Tibial nerve (tissue), 4 donors: ENCODE measurements around the gene NEDD4L. TPM values are rescaled to one million over a fixed set of nuclear protein-coding genes. Genes with fewer than 3 reads are reported as not detected.

Source experiments
- DNase-seq, 2 donors: peaks; one replicate each; pipeline ENCODE4 v3.0.0-alpha.2; 2019; ENCODE audit warnings: low spot score in 2 of 2
- H3K27ac ChIP-seq, 4 donors: fragments of 200-600 bp; sonication (generic) in 3 of 4; one replicate each; pipeline ENCODE4 v1.5.1; 2017 to 2019; ENCODE audit warnings: mild to moderate bottlenecking in 1 of 4
- H3K27me3 ChIP-seq, 2 donors: fragments of 200-600 bp; sonication (generic) in 1 of 2; one replicate each; pipeline versions ENCODE4 v1.5.1 to v1.6.0; 2017 to 2019
- H3K36me3 ChIP-seq, 3 donors: fragments of 200-600 bp; sonication (generic); one replicate each; pipeline ENCODE4 v1.5.1; 2018 to 2019
- H3K4me1 ChIP-seq, 4 donors: fragments of 200-600 bp; sonication (generic) in 3 of 4; one replicate each; pipeline ENCODE4 v1.5.1; 2017 to 2019
- H3K4me3 ChIP-seq, 4 donors: fragments of 200-600 bp; sonication (generic) in 3 of 4; one replicate each; pipeline ENCODE4 v1.5.1; 2017 to 2019; ENCODE audit warnings: mild to moderate bottlenecking in 1 of 4, moderate library complexity in 1 of 4
- H3K9me3 ChIP-seq, 4 donors: fragments of 200-600 bp; sonication (generic) in 3 of 4; one replicate each; pipeline ENCODE4 v1.5.1; 2017 to 2019
- EP300 ChIP-seq, 2 donors: sonication (generic); formaldehyde crosslinking; IDR thresholded peaks; one replicate each; pipeline ENCODE4 v1.6.1; 2017; ENCODE audit warnings: antibody characterized with exemption in 2 of 2, mild to moderate bottlenecking in 1 of 2
- POLR2A ChIP-seq, 2 donors: fragments of 450-650 bp; IDR thresholded peaks; one replicate each; pipeline ENCODE4 v1.6.1; 2017; ENCODE audit warnings: antibody characterized with exemption in 2 of 2, mild to moderate bottlenecking in 2 of 2, moderate library complexity in 2 of 2
- WGBS, 2 donors: methylation state at CpG; one replicate each; pipeline ENCODE4 v1.1.5; 2018; 5-methylcytosine and 5-hydroxymethylcytosine counted together
- total RNA-seq, 4 donors: library from RNA; depleted of rRNA; stranded (reverse); fragments of >200 nt; gene quantifications; one replicate each; pipeline ENCODE4 v1.1.0, GENCODE V29; 2016
- TF ChIP-seq, protein P1 (sequence below), 5 experiments: fragments of 200-600 bp in 3 of 5; fragments of 450-650 bp in 2 of 5; sonication (generic) in 3 of 5; IDR thresholded peaks; one replicate each; pipeline ENCODE4 v1.5.1; 2016 to 2019; ENCODE audit warnings: antibody characterized with exemption in 5 of 5, mild to moderate bottlenecking in 3 of 5, moderate library complexity in 2 of 5

The NEDD4L gene
- total RNA-seq, 4 donors from 2014 or later: 15.3 to 59.9 (median 26.8) TPM

DNA sequence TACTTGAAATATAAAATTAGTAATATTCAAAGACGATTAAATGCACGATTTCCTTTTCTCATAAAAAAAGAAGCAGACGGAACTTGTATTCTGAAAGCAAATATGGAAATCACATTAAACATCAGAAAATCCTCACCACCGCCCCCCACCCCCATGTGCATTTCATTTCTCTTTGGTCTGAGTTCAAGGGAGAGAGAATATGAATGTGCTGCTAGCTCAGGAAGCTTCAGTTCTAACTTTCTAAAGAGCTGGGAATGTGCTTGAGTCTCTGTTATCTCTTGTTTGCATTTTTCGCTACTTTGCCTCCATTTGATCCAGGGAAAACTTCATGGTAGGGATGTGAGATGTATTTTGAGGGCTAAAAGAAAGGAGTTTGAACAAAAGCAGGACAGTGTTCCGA, 143.6 kb downstream of the NEDD4L start:
- Histone ChIP-seq H3K4me3 (no peak overlapping the region), H3K27me3 (no peaks in the 10 kb centered on the region), H3K4me1 (no peaks in the 10 kb centered on the region), H3K36me3 (no peaks in the 10 kb centered on the region), H3K27ac (no peak overlapping the region), H3K9me3 (no peaks in the 10 kb centered on the region)
- 94 to 95% methylated on average over 6 of the region's 6 CpGs for WGBS, 2 donors
- TF ChIP-seq POLR2A (IDR thresholded peaks at IDR 0.05) (no peak), EP300 (IDR thresholded peaks at IDR 0.05) (no peak)
- TF ChIP-seq, protein P1, sequence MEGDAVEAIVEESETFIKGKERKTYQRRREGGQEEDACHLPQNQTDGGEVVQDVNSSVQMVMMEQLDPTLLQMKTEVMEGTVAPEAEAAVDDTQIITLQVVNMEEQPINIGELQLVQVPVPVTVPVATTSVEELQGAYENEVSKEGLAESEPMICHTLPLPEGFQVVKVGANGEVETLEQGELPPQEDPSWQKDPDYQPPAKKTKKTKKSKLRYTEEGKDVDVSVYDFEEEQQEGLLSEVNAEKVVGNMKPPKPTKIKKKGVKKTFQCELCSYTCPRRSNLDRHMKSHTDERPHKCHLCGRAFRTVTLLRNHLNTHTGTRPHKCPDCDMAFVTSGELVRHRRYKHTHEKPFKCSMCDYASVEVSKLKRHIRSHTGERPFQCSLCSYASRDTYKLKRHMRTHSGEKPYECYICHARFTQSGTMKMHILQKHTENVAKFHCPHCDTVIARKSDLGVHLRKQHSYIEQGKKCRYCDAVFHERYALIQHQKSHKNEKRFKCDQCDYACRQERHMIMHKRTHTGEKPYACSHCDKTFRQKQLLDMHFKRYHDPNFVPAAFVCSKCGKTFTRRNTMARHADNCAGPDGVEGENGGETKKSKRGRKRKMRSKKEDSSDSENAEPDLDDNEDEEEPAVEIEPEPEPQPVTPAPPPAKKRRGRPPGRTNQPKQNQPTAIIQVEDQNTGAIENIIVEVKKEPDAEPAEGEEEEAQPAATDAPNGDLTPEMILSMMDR (IDR thresholded peaks at IDR 0.05): no peak
- no peak for DNase-seq

DNA sequence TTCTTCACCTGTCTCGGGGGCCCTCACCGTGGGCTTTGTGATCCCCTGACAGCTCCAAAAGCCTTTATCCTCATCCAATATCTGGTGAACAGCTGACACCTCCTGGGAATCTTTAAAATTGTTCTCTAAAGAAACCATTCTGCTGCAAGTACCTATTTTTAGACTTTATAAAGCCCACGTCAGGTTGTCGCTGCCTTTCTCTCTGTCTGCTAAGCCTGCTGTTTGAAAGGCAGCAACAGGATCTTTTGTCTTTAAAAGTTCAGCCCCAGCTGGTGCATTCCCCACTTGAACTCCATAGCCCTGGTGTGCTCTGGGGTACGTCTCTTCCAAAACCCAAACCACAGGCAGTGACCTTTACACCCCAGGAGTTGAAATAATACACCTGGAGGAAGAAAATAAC, 145.0 kb downstream of the NEDD4L start:
- peaks cover 0 to 4% (median 0%) of the 10 kb centered on the region in 4 donors for H3K4me1 ChIP-seq
- H3K27ac ChIP-seq: no peak overlapping the region
- H3K36me3 ChIP-seq: no peaks in the 10 kb centered on the region
- TF ChIP-seq POLR2A (IDR thresholded peaks at IDR 0.05) (no peak), EP300 (IDR thresholded peaks at IDR 0.05) (no peak)
- TF ChIP-seq, protein P1 (IDR thresholded peaks at IDR 0.05): no peak
- 85 to 90% methylated on average over 5 of the region's 5 CpGs for WGBS, 2 donors
- DNase-seq: no peak
- H3K27me3 ChIP-seq: no peaks in the 10 kb centered on the region
- no peaks in the 10 kb centered on the region for H3K9me3 ChIP-seq
- no peak overlapping the region for H3K4me3 ChIP-seq

DNA sequence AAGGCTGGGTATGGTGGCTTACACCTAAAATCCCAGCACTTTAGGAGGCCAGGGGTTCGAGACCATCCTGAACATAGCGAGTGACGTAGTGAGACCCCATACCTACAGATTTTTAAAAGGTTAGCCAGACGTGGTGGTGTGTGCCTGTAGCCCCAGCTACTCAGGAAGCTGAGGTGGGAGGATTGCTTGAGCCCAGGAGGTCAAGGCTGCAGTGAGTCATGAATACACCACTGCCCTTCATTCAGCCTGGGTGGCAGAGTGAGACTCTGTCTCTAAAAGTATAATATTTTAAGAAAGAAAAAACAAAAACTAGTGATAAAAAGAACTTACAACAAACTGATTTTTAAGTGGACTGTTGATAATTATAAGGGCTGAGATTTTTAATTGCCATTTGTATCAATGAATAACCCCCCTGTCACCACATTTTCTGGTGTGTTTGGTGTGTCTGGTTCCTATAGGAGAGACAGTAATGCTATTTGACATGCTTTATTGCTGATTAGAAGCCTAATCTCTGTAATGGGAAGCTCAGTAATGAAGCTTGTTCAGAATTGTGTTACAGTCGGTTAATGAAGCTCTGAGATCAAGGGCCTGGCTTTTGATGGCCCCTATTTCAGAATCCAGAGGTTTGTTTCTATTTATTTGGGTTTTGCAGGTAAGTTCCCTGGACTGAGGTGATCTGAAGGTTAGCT, 147.0 kb downstream of the NEDD4L start:
- no peaks in the 10 kb centered on the region for H3K36me3 ChIP-seq
- no peak overlapping the region for H3K4me3 ChIP-seq
- H3K4me1 ChIP-seq: peaks cover 0 to 19% (median 4%) of the 10 kb centered on the region in 4 donors
- H3K27ac ChIP-seq: no peak overlapping the region
- TF ChIP-seq POLR2A (IDR thresholded peaks at IDR 0.05) (no peak), EP300 (IDR thresholded peaks at IDR 0.05) (no peak)
- TF ChIP-seq, protein P1 (IDR thresholded peaks at IDR 0.05): no peak
- DNase-seq: no peak
- H3K27me3 ChIP-seq: no peaks in the 10 kb centered on the region
- no peaks in the 10 kb centered on the region for H3K9me3 ChIP-seq
- 88 to 95% methylated on average over 5 of the region's 5 CpGs for WGBS, 2 donors

DNA sequence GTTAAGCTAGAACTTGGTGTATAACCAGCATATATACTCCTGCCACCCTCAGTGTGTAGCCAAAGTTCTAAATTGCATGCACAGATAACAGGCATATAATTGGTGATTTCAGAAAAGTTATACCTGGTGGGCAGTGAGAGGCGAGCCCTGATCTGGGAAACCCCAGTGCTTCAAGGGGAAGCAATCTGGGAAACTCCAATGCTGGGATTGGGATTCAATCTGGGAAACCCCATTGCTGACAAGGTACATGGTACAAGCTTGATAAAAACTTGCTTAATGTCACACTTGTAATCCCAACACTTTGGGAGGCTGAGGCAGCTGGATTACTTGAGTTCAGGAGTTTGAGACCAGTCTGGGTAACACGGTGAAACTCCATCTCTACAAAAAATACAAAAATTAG, 147.6 kb downstream of the NEDD4L start:
- peaks cover 0 to 19% (median 4%) of the 10 kb centered on the region in 4 donors for H3K4me1 ChIP-seq
- H3K27ac ChIP-seq: no peak overlapping the region
- no peaks in the 10 kb centered on the region for H3K9me3 ChIP-seq
- H3K36me3 ChIP-seq: no peaks in the 10 kb centered on the region
- H3K27me3 ChIP-seq: no peaks in the 10 kb centered on the region
- TF ChIP-seq POLR2A (IDR thresholded peaks at IDR 0.05) (no peak), EP300 (IDR thresholded peaks at IDR 0.05) (no peak)
- TF ChIP-seq, protein P1 (IDR thresholded peaks at IDR 0.05): no peak
- no peak for DNase-seq
- WGBS, 2 donors: 100% methylated on average over 2 of the region's 2 CpGs
- no peak overlapping the region for H3K4me3 ChIP-seq

DNA sequence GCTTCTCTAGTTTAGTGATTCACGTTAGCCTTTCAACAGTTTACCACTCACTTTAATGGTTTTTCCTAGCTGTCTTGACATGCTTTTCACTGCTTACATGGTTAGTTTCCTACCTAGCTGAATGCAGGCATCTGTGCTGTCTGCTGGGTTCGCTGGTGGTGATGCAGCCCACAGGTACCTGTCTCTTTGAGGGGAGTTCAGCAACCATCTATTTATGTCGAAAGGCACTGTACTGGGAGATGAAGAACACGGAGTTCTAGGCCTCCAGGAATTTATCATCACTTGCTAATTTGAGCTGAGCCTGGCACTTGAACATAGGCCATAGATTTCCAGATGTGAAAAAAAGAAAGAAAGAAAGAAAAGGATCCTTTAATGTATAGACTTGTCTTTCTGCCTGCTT, 148.5 kb downstream of the NEDD4L start:
- Histone ChIP-seq H3K27ac (no peak overlapping the region), H3K27me3 (no peaks in the 10 kb centered on the region), H3K9me3 (no peaks in the 10 kb centered on the region), H3K4me3 (no peak overlapping the region), H3K36me3 (no peaks in the 10 kb centered on the region), H3K4me1 (peaks cover 0 to 19% (median 4%) of the 10 kb centered on the region in 4 donors)
- TF ChIP-seq, protein P1 (IDR thresholded peaks at IDR 0.05): no peak
- TF ChIP-seq EP300 (IDR thresholded peaks at IDR 0.05) (no peak), POLR2A (IDR thresholded peaks at IDR 0.05) (no peak)
- 98 to 100% methylated on average over 4 of the region's 4 CpGs for WGBS, 2 donors
- no peak for DNase-seq
